ENCODE results near the gene FRAS1. TPM values are rescaled to one million over a fixed set of nuclear protein-coding genes. Genes with fewer than 3 reads are reported as not detected.

The FRAS1 gene
- total RNA-seq, 4 donors from 2014 or later = 3.2 to 4.1 (median 3.4) TPM

DNA sequence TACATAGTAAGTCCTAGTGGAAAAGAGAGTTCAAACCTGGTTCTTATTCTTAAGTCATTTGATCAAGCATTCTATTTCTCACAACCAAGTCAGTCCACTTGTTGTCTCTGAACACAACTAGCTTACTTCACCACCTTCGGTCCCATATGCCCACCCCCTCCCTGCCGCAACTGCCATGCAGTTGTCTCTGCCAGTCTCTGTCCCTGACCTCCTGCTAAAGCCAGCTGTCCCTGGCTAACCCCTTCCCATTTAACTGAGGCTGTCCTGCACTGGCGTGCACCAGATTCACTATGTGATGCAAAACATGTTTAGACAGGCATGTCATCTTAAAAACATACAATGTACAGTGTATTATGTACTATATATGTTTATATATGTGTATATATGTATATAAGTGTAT lies 12.7 kb downstream of the FRAS1 start:
- Histone ChIP-seq H3K4me1 (no peaks in the 10 kb centered on the region), H3K27ac (no peak overlapping the region), H3K27me3 (no peaks in the 10 kb centered on the region), H3K36me3 (no peaks in the 10 kb centered on the region), H3K9me3 (no peaks in the 10 kb centered on the region), H3K4me3 (no peak overlapping the region)
- TF ChIP-seq, protein P1, sequence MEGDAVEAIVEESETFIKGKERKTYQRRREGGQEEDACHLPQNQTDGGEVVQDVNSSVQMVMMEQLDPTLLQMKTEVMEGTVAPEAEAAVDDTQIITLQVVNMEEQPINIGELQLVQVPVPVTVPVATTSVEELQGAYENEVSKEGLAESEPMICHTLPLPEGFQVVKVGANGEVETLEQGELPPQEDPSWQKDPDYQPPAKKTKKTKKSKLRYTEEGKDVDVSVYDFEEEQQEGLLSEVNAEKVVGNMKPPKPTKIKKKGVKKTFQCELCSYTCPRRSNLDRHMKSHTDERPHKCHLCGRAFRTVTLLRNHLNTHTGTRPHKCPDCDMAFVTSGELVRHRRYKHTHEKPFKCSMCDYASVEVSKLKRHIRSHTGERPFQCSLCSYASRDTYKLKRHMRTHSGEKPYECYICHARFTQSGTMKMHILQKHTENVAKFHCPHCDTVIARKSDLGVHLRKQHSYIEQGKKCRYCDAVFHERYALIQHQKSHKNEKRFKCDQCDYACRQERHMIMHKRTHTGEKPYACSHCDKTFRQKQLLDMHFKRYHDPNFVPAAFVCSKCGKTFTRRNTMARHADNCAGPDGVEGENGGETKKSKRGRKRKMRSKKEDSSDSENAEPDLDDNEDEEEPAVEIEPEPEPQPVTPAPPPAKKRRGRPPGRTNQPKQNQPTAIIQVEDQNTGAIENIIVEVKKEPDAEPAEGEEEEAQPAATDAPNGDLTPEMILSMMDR (IDR thresholded peaks at IDR 0.05) = no peak
- no peak for TF ChIP-seq POLR2A (IDR thresholded peaks at IDR 0.05)
- DNase-seq = no peak

GRCh38 chr4:78070731-78071282 lies 13.7 kb downstream of the FRAS1 start:
- no peaks in the 10 kb centered on the region for H3K27me3 ChIP-seq
- no peaks in the 10 kb centered on the region for H3K36me3 ChIP-seq
- no peaks in the 10 kb centered on the region for H3K4me1 ChIP-seq
- H3K4me3 ChIP-seq = no peak overlapping the region
- H3K9me3 ChIP-seq = no peaks in the 10 kb centered on the region
- no peak for TF ChIP-seq POLR2A (IDR thresholded peaks at IDR 0.05)
- TF ChIP-seq, protein P1 (IDR thresholded peaks at IDR 0.05) = no peak
- no peak overlapping the region for H3K27ac ChIP-seq
- no peak for DNase-seq

DNA sequence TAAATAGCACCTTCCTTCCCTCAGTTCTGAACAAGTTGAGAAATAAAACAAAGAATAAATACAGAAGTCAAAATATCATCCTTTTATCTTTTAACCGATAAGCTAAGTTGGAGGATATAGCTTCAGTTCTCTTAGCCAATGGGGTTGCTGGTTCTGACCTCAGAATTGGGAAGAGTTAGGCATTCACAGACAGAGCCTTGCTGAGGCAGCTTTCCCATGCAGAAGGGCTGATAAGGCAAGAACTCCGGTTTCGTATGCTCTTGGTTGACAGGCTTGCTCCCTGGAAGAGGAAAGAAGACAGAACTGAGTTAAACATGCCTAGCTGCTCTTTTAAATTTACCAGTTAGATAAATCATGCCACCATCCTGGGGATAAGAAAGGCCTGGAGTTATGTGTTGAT lies 17.6 kb downstream of the FRAS1 start:
- no peak for DNase-seq
- no peak for TF ChIP-seq POLR2A (IDR thresholded peaks at IDR 0.05)
- TF ChIP-seq, protein P1 (IDR thresholded peaks at IDR 0.05) = no peak
- no peak overlapping the region for H3K27ac ChIP-seq

GRCh38 chr4:78075986-78076385 lies 18.9 kb downstream of the FRAS1 start:
- Histone ChIP-seq H3K9me3 (no peaks in the 10 kb centered on the region), H3K27me3 (no peaks in the 10 kb centered on the region), H3K4me1 (no peaks in the 10 kb centered on the region), H3K4me3 (no peak overlapping the region), H3K36me3 (no peaks in the 10 kb centered on the region), H3K27ac (no peak overlapping the region)
- DNase-seq = no peak
- TF ChIP-seq POLR2A (IDR thresholded peaks at IDR 0.05) = no peak

More for the DNA sequence above, 17.6 kb downstream of the FRAS1 start:
- no peaks in the 10 kb centered on the region for H3K36me3 ChIP-seq
- H3K9me3 ChIP-seq = no peaks in the 10 kb centered on the region
- no peak overlapping the region for H3K4me3 ChIP-seq
- no peaks in the 10 kb centered on the region for H3K4me1 ChIP-seq
- H3K27me3 ChIP-seq = no peaks in the 10 kb centered on the region

DNA sequence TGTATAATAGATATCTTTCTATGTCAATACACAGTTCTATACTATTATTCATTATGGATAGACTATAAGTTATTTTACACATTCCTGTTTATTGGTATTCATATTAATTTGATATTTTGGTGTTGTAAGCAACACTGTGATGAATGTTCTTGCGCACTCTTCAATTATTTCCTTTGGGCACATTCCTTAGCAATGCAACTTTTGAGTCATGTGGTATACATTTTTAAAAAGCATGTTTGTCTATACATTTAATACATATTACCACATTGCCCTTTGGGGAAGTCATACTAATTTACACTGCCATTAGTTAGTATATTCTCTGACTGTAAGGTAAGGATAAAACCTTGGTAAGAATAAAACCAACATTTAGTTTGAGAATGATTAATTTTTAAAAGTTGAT lies 21.0 kb downstream of the FRAS1 start:
- H3K4me1 ChIP-seq = no peaks in the 10 kb centered on the region
- no peak overlapping the region for H3K27ac ChIP-seq
- TF ChIP-seq POLR2A (IDR thresholded peaks at IDR 0.05) = no peak
- no peaks in the 10 kb centered on the region for H3K9me3 ChIP-seq
- H3K4me3 ChIP-seq = no peak overlapping the region
- no peaks in the 10 kb centered on the region for H3K36me3 ChIP-seq
- no peaks in the 10 kb centered on the region for H3K27me3 ChIP-seq
- no peak for DNase-seq

DNA sequence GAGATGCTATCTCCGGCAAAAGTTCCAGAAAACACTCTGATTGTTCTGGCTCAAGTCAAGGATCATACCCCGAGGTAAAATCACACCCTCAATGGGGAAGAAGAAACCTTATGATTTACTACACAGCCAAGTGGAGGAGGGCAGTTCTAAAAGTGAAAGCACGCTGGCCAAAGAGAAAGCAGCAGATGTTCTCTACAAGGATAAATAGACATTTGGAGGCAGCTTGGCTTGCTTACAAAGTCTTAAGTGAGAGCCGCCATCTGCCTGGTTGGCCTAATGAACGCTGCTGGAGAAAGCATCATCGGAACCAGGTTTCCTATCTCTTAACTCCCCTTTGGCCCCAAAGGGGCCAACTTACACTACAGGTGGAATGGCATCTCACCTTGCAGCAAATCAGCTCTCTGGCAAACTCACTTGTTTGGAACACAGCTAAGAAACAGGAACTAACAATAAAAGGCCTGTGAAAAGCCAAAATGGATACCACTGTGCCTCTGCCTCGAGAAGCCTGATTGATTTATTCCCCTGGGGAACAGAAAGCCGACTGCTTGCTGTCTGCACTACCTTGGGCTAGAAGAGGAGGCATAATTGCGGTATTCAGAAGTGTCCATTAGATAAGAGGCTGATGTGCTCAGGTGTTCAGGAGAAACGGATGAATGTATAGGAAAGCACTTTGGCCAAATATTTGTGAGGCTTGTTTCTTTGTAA lies 22.8 kb downstream of the FRAS1 start:
- Histone ChIP-seq H3K4me1 (no peaks in the 10 kb centered on the region), H3K27me3 (no peaks in the 10 kb centered on the region), H3K36me3 (no peaks in the 10 kb centered on the region), H3K9me3 (no peaks in the 10 kb centered on the region), H3K27ac (no peak overlapping the region), H3K4me3 (no peak overlapping the region)
- TF ChIP-seq POLR2A (IDR thresholded peaks at IDR 0.05) = no peak
- TF ChIP-seq, protein P1 (IDR thresholded peaks at IDR 0.05) = no peak
- DNase-seq = no peak

Data from Peyer's patch (tissue), 4 donors.